Measurements from ENCODE around the gene SLC22A1.
"Not testable (repeated sequence)": the region's sequence is repeated elsewhere in the genome, so short reads cannot be mapped to it uniquely, and the experiment has no call there.

Gene SLC22A1

DNA sequence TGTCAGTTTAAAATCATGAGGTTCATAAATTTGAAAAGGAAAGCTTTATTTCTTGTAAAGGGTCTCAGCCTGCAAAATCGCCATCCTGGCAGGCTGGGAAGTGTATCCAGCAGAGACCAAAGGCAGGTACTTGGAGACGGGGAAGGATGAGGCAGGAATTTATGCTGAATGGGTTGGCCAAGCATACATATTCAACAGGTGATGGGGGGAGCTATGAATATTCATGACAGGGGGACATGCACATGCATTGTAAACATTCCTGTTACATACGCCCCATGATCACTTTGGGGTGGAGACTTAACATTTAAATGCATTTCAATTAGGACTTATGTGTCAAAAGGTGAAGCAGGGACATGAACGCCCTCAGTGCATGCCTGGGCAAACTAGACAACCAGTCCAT, 9.8 kb upstream of the SLC22A1 start:
- Histone ChIP-seq H3K4me2 (ENCODE audit: low read length) (no peak overlapping the region), H3K36me3 (ENCODE audit: insufficient read depth, low read length) (peaks cover 20% of the 10 kb centered on the region), H3K4me1 (ENCODE audit: control insufficient read depth, insufficient read depth, low read length) (no peaks in the 10 kb centered on the region), H3K9me3 (replicated peaks; ENCODE audit: low read length) (no peaks in the 10 kb centered on the region), H3K27me3 (ENCODE audit: control insufficient read depth, insufficient read depth, low read length) (no peaks in the 10 kb centered on the region), H3K4me3 (ENCODE audit: low read length) (no peak overlapping the region), H3K9ac (ENCODE audit: low read depth, low read length) (no peak overlapping the region)

DNA sequence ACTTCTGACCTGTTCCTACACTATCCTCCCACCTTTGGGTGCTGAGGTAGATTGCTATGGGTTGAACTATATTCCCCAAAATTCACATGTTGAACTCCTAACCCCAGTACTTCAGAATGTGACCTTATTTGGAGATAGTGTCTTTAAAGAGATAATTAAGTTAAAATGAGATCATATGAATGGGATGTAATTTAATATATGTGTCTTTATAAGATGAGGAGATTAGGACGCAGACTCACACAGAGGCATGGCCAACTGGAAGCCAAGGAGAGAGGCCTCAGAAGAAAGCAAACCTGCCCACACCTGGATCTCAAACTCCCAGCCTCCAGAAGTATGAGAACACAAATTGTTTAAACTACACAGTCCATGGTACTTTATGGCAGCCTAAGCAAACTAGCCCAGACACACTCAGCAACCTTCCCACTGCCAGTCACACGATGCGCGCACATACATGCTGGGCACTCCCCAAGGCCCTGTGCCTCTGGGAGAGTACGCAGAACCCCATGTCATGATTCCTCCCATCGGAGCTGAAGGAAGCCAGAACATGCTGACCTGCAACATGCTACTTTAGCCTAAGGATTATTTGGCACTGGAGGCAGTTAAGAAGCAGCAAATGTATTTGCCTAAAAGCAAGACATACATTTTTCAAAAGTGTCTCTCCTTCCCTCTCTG, 8.9 kb upstream of the SLC22A1 start:
- Histone ChIP-seq H3K4me3 (ENCODE audit: low read length) (no peak overlapping the region), H3K4me2 (ENCODE audit: low read length) (no peak overlapping the region), H3K4me1 (ENCODE audit: control insufficient read depth, insufficient read depth, low read length) (no peaks in the 10 kb centered on the region), H3K9ac (ENCODE audit: low read depth, low read length) (no peak overlapping the region), H3K36me3 (ENCODE audit: insufficient read depth, low read length) (peaks cover 13% of the 10 kb centered on the region), H3K9me3 (replicated peaks; ENCODE audit: low read length) (no peaks in the 10 kb centered on the region), H3K27me3 (ENCODE audit: control insufficient read depth, insufficient read depth, low read length) (no peaks in the 10 kb centered on the region)

DNA sequence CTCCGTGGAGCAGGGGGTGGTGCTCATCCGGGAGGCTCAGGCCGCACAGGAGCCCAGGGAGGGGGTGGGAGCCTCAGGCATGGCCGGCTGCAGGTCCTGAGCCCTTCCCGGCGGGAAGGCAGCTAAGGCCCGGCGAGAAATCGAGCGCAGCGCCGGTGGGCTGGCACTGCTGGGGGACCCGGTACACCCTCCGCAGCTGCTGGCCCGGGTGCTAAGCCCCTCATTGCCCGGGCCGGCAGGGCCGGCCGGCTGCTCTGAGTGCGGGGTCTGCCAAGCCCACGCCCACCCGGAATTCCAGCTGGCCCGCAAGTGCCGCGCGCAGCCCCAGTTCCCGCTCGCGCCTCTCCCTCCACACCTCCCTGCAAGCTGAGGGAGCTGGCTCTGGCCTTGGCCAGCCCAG, 7.1 kb upstream of the SLC22A1 start:
- not testable (repeated sequence) for H3K4me1 ChIP-seq (ENCODE audit: control insufficient read depth, insufficient read depth, low read length); H3K36me3 ChIP-seq (ENCODE audit: insufficient read depth, low read length); H3K4me3 ChIP-seq (ENCODE audit: low read length); H3K9ac ChIP-seq (ENCODE audit: low read depth, low read length); H3K27me3 ChIP-seq (ENCODE audit: control insufficient read depth, insufficient read depth, low read length); H3K9me3 ChIP-seq (replicated peaks; ENCODE audit: low read length); H3K4me2 ChIP-seq (ENCODE audit: low read length)

DNA sequence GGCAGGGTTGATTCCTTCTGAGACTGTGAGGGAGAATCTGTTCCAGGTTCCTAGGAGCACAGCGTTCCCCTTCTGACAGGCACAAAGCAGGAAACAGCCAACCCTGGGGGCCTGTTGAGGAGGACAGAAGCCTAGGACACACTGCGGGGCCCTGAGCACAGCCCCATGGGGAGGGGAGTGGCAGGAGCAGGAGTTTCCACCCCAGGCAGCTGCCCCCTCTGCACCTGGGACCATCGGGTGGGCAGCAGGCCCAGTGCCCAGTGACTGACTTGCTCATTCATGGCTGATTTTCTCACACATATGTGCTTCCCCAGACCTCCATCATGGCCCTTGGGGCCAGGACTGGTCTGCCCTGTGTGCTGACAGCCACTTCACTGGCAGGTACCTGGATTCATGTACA, 6.2 kb upstream of the SLC22A1 start:
- no peaks in the 10 kb centered on the region for H3K9me3 ChIP-seq (replicated peaks; ENCODE audit: low read length)
- no peak overlapping the region for H3K9ac ChIP-seq (ENCODE audit: low read depth, low read length)
- H3K4me1 ChIP-seq (ENCODE audit: control insufficient read depth, insufficient read depth, low read length): peaks cover 5% of the 10 kb centered on the region
- no peak overlapping the region for H3K4me2 ChIP-seq (ENCODE audit: low read length)
- no peak overlapping the region for H3K4me3 ChIP-seq (ENCODE audit: low read length)
- H3K36me3 ChIP-seq (ENCODE audit: insufficient read depth, low read length): no peaks in the 10 kb centered on the region
- no peaks in the 10 kb centered on the region for H3K27me3 ChIP-seq (ENCODE audit: control insufficient read depth, insufficient read depth, low read length)

DNA sequence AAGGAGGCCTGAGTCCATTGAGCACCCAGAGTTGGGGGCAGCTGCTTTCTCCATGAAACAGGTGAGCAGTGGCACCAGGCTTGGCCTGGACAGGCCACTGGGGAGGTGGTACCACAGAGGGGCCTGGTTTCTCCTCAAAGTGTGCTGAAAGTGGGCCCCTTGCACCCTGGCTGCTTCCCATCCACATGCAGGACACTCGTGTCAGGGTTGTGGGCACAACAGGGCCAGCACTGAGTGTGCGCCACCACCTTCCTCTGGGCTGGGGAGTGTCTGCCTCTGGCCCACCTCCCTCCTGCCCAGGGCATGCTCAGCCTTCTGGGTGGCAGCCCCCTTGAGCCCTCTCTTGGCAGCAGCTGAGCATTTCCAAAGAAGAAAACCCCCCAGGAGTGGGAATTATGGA, 5.2 kb upstream of the SLC22A1 start:
- Histone ChIP-seq H3K9ac (ENCODE audit: low read depth, low read length) (no peak overlapping the region), H3K27me3 (ENCODE audit: control insufficient read depth, insufficient read depth, low read length) (no peaks in the 10 kb centered on the region), H3K9me3 (replicated peaks; ENCODE audit: low read length) (no peaks in the 10 kb centered on the region), H3K4me3 (ENCODE audit: low read length) (no peak overlapping the region), H3K4me1 (ENCODE audit: control insufficient read depth, insufficient read depth, low read length) (peaks cover 5% of the 10 kb centered on the region), H3K36me3 (ENCODE audit: insufficient read depth, low read length) (no peaks in the 10 kb centered on the region), H3K4me2 (ENCODE audit: low read length) (no peak overlapping the region)

DNA sequence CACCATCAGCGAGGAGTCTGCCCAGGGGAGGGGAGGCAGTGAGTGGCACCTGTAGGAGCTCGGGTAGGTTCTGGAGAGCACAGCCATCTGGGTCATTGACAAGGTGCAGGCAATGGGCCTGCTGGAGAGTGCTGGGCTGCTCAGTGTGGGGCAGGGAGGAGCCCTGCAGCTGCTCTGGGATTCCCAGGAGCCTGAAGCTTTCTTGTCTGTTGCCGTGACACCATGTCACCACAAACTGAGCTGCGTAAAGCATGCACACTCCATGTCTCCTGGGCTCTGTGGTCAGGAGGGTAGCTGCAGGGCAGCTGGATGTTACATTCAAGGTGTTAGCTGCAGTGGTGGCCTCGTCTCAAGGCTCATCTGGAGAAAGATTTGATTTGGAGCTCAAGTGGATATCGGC, 4.5 kb upstream of the SLC22A1 start:
- Histone ChIP-seq H3K4me1 (ENCODE audit: control insufficient read depth, insufficient read depth, low read length) (peaks cover 5% of the 10 kb centered on the region), H3K27me3 (ENCODE audit: control insufficient read depth, insufficient read depth, low read length) (no peaks in the 10 kb centered on the region), H3K36me3 (ENCODE audit: insufficient read depth, low read length) (peaks cover under 1% of the 10 kb centered on the region), H3K9ac (ENCODE audit: low read depth, low read length) (no peak overlapping the region), H3K9me3 (replicated peaks; ENCODE audit: low read length) (no peaks in the 10 kb centered on the region), H3K4me2 (ENCODE audit: low read length) (no peak overlapping the region), H3K4me3 (ENCODE audit: low read length) (no peak overlapping the region)

DNA sequence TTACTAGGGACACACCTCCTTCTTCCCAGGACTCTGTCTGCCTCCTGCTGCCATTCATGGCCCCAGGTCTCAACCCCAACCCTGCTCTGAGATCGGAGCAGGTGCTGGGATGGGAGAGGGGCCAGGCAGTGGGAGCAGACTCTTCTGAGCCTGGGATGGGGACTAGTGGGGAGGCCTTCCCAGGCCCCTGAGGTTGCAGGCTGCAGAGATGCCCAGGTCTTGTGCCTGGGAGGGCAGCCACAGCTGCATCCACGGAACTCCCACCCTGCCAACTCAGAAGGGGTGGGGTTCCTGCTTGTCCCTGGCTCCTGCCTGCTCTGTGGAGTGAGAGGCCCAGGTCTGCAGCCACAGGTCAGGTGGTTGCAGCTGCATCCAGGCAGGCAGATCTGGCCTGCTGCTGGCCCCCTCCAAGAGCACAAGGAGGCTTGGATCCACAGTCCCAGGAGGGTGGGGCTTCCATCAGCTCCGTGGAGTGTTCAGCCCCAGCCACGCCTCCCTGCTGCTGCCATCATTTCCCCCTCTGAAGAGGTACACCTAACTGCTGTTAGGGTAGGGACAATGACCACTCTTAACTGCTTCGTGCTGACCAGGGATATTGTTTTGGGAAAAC, 2.9 kb upstream of the SLC22A1 start:
- Histone ChIP-seq H3K4me1 (ENCODE audit: control insufficient read depth, insufficient read depth, low read length) (peaks cover 5% of the 10 kb centered on the region), H3K4me2 (ENCODE audit: low read length) (no peak overlapping the region), H3K9me3 (replicated peaks; ENCODE audit: low read length) (no peaks in the 10 kb centered on the region), H3K4me3 (ENCODE audit: low read length) (no peak overlapping the region), H3K36me3 (ENCODE audit: insufficient read depth, low read length) (peaks cover 4% of the 10 kb centered on the region), H3K9ac (ENCODE audit: low read depth, low read length) (no peak overlapping the region), H3K27me3 (ENCODE audit: control insufficient read depth, insufficient read depth, low read length) (no peaks in the 10 kb centered on the region)

DNA sequence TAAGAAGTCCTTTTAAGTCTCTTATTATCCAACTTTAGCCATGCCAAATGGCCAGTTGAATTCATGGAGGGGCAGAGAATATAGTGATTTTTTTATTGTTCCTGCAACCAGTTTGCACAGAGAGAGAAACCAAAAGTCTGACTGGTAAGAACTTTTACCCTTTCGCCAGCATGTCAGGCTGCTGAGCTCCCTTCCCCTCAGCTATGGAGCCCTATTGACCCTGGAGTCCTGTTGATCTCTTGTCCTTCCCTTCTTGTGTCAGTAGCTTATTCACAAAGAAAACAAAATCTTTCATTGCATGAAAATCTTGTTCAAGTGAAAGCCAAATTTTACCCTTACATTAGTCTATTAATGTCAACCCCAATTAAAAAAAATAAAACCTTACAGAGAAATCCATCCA, 1.5 kb upstream of the SLC22A1 start:
- no peak overlapping the region for H3K9ac ChIP-seq (ENCODE audit: low read depth, low read length)
- H3K27me3 ChIP-seq (ENCODE audit: control insufficient read depth, insufficient read depth, low read length): no peaks in the 10 kb centered on the region
- peaks cover 4% of the 10 kb centered on the region for H3K36me3 ChIP-seq (ENCODE audit: insufficient read depth, low read length)
- no peak overlapping the region for H3K4me2 ChIP-seq (ENCODE audit: low read length)
- H3K9me3 ChIP-seq (replicated peaks; ENCODE audit: low read length): no peaks in the 10 kb centered on the region
- H3K4me3 ChIP-seq (ENCODE audit: low read length): no peak overlapping the region
- H3K4me1 ChIP-seq (ENCODE audit: control insufficient read depth, insufficient read depth, low read length): peaks cover 5% of the 10 kb centered on the region

DNA sequence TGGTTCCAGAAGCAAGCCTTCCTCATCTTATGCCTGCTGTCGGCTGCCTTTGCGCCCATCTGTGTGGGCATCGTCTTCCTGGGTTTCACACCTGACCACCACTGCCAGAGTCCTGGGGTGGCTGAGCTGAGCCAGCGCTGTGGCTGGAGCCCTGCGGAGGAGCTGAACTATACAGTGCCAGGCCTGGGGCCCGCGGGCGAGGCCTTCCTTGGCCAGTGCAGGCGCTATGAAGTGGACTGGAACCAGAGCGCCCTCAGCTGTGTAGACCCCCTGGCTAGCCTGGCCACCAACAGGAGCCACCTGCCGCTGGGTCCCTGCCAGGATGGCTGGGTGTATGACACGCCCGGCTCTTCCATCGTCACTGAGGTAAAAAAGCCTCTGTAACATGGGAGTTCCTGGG, 366 bp downstream of the SLC22A1 start:
- no peak overlapping the region for H3K9ac ChIP-seq (ENCODE audit: low read depth, low read length)
- H3K27me3 ChIP-seq (ENCODE audit: control insufficient read depth, insufficient read depth, low read length): no peaks in the 10 kb centered on the region
- H3K9me3 ChIP-seq (replicated peaks; ENCODE audit: low read length): no peaks in the 10 kb centered on the region
- H3K4me3 ChIP-seq (ENCODE audit: low read length): no peak overlapping the region
- H3K36me3 ChIP-seq (ENCODE audit: insufficient read depth, low read length): peaks cover 4% of the 10 kb centered on the region
- no peak overlapping the region for H3K4me2 ChIP-seq (ENCODE audit: low read length)
- H3K4me1 ChIP-seq (ENCODE audit: control insufficient read depth, insufficient read depth, low read length): peaks cover 5% of the 10 kb centered on the region

DNA sequence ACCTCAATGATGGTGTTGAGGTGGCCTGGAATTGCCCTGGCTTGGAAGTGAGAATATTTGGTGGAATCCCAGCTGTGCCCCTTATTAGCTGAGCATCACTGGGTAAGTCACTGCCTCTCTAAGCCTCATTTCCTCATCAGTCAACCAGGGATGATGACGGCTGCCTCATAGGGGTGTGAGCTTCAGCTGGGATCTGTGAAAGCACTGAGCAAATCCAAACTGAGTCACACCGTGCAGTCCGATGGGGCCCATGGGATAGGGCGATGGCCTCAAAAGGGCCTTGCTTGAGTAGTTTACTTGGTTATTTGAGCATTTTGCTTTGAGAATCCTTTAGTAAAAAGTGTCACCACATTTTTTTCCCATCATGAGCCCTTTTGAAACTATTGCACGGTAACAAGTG, 1.1 kb downstream of the SLC22A1 start:
- no peaks in the 10 kb centered on the region for H3K27me3 ChIP-seq (ENCODE audit: control insufficient read depth, insufficient read depth, low read length)
- peaks cover 4% of the 10 kb centered on the region for H3K36me3 ChIP-seq (ENCODE audit: insufficient read depth, low read length)
- H3K9ac ChIP-seq (ENCODE audit: low read depth, low read length): no peak overlapping the region
- H3K4me1 ChIP-seq (ENCODE audit: control insufficient read depth, insufficient read depth, low read length): peaks cover 5% of the 10 kb centered on the region
- no peaks in the 10 kb centered on the region for H3K9me3 ChIP-seq (replicated peaks; ENCODE audit: low read length)
- H3K4me2 ChIP-seq (ENCODE audit: low read length): no peak overlapping the region
- no peak overlapping the region for H3K4me3 ChIP-seq (ENCODE audit: low read length)

DNA sequence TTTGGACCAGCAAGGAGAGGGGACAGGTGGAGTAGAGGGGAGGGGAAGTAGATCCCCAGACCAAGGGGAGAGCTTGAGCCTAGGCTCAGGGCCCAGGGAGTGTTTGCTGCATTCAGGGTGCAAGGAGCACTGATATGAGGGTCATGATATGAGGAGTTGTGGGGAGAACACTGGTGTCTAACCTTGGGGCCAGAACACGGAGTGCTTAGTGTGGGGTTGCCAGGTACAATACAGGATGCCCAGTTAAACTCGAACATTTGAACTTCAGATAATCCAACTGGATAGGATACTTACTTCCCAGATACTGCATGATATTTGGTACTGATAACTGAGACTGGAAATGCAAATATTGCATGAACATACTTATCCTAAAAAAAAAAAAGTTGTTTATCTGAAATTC, 2.4 kb downstream of the SLC22A1 start:
- Histone ChIP-seq H3K27me3 (ENCODE audit: control insufficient read depth, insufficient read depth, low read length) (no peaks in the 10 kb centered on the region), H3K36me3 (ENCODE audit: insufficient read depth, low read length) (peaks cover 4% of the 10 kb centered on the region), H3K9ac (ENCODE audit: low read depth, low read length) (no peak overlapping the region), H3K4me2 (ENCODE audit: low read length) (no peak overlapping the region), H3K4me3 (ENCODE audit: low read length) (no peak overlapping the region), H3K9me3 (replicated peaks; ENCODE audit: low read length) (no peaks in the 10 kb centered on the region), H3K4me1 (ENCODE audit: control insufficient read depth, insufficient read depth, low read length) (peaks cover 5% of the 10 kb centered on the region)

DNA sequence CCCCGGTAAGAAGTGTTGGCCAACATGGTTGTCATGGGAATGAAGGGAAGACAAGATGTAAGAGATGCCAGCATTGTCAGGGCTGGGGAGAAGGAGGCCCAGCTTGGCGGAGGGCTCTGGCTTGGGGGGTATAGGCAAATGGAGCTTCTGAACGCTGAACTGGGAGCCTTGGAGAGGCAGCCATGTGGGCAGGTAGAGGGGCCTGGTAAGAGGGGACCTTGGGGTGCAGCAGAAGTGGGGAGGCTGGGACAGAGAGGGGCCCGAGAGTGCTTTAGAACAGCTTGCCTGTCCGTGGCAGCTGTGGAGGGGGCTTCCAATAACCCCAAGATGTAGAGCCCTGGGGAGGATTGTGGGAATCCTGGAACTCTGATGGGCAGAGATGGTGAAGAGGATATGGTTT, 3.0 kb downstream of the SLC22A1 start:
- Histone ChIP-seq H3K27me3 (ENCODE audit: control insufficient read depth, insufficient read depth, low read length) (no peaks in the 10 kb centered on the region), H3K4me3 (ENCODE audit: low read length) (no peak overlapping the region), H3K9me3 (replicated peaks; ENCODE audit: low read length) (no peaks in the 10 kb centered on the region), H3K9ac (ENCODE audit: low read depth, low read length) (no peak overlapping the region), H3K36me3 (ENCODE audit: insufficient read depth, low read length) (peaks cover 4% of the 10 kb centered on the region), H3K4me2 (ENCODE audit: low read length) (no peak overlapping the region), H3K4me1 (ENCODE audit: control insufficient read depth, insufficient read depth, low read length) (peaks cover 5% of the 10 kb centered on the region)

Data from skeletal muscle satellite cell (primary cell).